Fibroblast of pulmonary artery (primary cell): ENCODE measurements around the gene KCNA10.

Experiments
- DNase-seq: peaks from one replicate; pipeline ENCODE4 v3.0.0-alpha.2; 2010; ENCODE audit warnings: low read depth
- H3K4me3 ChIP-seq: replicated peaks from 2 replicates; pipeline ENCODE4 v1.5.1; 2011; ENCODE audit warnings: low read depth, mild to moderate bottlenecking, control low read depth, low read length, moderate library complexity
- TF ChIP-seq, protein P1 (sequence below): IDR thresholded peaks from 2 replicates; pipeline ENCODE4 v1.5.1; 2011; ENCODE audit warnings: mild to moderate bottlenecking, control low read depth, low read length, inconsistent platforms; ENCODE audit errors: missing control alignments

KCNA10 gene

DNA sequence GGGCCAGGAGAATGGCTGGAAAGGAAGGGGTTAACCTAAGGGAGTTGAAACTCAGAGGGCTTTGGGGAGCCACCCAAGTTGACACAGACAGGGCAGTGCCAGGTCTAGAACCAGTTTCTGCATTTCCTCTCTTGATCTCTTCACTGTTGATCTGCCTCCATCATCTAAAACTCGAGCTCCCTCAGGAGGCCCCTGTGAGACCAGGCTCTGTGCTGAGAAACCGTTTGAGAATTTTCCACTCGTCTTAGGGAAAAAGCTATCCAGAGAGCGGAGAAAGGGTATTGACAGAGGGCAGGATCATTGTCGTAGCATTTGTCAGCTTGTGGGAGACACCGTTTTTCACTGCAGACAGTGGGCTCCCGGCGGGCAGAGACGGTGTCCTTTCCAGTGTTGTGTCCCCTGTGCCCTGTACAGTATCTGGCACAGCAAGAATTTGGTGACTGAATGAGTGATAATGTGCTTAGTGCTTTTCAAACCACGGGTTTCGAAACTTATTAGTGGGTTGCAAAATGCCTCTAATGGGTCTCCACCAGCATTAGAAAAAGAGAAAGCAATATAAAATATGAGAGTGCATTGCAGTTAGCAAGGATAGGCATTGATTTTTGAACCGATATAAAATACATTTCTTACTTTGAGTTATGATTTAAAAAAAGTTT lies 36.9 kb downstream of the KCNA10 start:
- DNase-seq, result no peak
- H3K4me3 ChIP-seq, result no peak overlapping the region
- TF ChIP-seq, protein P1, sequence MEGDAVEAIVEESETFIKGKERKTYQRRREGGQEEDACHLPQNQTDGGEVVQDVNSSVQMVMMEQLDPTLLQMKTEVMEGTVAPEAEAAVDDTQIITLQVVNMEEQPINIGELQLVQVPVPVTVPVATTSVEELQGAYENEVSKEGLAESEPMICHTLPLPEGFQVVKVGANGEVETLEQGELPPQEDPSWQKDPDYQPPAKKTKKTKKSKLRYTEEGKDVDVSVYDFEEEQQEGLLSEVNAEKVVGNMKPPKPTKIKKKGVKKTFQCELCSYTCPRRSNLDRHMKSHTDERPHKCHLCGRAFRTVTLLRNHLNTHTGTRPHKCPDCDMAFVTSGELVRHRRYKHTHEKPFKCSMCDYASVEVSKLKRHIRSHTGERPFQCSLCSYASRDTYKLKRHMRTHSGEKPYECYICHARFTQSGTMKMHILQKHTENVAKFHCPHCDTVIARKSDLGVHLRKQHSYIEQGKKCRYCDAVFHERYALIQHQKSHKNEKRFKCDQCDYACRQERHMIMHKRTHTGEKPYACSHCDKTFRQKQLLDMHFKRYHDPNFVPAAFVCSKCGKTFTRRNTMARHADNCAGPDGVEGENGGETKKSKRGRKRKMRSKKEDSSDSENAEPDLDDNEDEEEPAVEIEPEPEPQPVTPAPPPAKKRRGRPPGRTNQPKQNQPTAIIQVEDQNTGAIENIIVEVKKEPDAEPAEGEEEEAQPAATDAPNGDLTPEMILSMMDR, result no peak

DNA sequence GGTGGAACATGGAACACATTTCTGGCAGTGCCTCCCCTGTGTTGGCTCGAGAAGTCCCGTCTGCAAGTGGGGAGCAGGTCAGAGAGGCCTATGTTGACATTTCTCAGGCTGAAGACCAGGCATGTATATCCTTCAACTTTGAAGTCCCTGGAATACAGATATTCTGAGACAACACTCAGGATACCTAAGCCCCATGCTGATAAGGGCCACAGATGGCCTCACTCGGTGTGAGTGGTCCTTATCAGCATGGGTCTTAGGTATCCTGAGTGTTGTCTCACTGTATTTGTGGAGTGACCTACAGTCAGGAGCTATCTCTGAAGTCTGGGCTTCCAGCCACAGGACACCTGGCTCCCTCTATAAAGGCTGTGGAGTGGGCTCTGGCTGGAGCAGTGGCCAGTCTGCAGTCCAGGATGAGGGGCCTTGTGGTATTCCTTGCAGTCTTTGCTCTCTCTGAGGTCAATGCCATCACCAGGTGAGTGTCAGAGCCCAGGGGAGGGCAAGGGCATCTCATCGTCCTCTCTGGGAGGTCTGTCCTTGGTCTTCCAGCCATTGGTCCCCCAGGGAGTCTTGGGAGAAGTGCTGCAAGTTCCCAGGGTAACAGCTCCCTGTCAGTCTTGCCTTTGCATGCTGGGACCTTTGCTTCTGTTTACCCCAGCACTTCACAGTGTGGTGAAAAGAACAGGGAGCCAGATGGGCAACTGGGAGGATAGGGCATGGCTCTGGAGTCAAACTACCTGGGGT lies 38.4 kb downstream of the KCNA10 start:
- DNase-seq, result no peak
- no peak overlapping the region for H3K4me3 ChIP-seq
- TF ChIP-seq, protein P1, result no peak

DNA sequence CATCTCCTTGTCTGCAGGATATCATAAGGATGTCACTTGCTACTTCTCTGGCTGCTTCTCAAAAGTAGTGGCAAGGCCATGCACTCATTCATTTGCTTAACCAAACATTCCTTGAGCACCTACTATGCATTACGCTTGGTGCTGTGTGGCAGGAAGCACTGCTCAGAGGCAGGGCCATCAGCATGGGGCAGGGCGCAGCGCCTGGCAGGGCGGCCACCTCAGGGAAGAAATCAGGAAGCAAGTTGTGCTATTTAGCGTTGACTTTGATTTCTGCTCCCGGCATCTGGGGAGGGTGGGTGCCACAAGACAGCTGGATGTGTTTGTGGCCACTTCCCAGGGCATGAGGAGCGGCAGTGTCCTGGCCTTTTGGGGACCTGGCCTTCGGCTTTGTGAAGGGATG lies 40.1 kb downstream of the KCNA10 start:
- TF ChIP-seq, protein P1, result no peak
- no peak overlapping the region for H3K4me3 ChIP-seq
- no peak for DNase-seq

DNA sequence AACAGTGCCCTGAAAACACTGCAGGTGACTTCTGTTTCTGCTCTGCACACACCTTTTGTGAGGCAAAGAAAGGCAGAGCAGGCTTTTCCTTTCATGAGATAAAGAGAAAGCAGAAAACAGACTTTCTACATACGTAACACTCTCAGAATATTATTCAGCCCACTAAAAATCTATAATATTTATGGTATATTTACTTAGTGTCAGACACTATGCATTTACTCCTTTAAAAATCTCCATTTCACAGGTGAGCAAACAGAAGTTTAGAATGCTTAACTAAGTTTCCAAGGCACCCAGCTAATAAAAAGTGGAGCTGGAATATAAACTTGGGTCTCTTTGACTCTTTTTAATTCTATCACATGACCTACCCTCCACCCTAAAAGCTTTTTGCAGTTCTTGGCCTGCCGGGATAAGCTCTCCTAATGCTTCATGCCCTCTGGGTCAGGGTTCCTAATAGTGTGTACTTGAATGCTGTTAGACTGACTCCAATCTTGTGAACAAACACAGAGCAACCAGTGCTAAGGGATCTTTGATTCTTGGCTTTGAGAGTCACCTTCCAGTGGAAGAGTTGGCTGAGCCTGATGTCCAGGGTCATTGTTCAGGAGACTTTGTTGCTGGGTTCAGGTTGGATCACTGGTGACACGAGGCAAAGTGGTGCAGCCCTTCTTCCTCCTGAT lies 40.9 kb downstream of the KCNA10 start:
- no peak for DNase-seq
- TF ChIP-seq, protein P1, result no peak
- H3K4me3 ChIP-seq, result no peak overlapping the region

DNA sequence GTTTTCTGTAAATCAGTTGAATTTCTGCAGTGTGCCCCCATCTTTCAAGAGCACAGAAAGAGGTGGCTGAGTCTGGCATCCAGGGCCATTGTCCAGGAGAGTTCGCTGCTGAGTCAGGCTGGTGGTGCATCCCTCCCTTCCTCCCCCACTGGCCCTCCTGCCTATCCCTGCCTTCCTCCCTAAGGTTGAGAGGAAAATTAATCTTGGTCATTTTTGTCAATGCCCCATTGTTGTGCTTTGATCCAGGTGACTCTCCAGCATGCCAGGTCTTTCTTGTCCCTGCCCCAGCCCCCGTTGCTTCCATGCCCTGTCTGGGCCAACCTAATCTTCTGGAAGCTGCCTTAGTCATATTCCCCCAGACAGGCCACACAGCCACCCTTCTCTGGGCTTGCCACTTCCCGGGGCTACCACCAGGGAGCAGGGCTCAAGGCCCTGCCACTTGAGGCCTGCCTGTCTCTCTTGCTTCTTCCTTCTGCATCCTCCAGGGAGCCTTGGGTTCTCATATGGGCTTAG lies 41.5 kb downstream of the KCNA10 start:
- no peak for DNase-seq
- no peak overlapping the region for H3K4me3 ChIP-seq
- TF ChIP-seq, protein P1, result peak; percentile 25

DNA sequence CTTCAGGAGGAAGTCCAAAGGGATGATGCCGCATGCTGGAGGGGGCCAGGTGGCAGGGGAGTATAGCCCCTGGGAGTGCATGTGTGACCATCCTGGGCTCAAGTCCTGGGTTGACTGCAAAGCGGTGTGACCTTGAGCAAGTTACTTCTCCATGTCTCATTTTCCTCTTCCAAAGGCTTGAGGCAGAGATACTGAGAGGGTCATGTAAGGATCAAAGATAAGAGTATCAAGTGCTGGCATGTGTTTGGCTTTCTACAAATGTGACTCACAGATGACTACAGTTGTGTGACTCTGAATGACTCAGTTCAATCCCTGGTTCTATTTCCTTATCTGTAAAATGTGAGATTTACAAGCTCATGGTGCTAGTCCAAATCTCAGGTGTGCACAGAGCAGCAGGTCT lies 41.9 kb downstream of the KCNA10 start:
- H3K4me3 ChIP-seq, result no peak overlapping the region
- TF ChIP-seq, protein P1, result no peak
- peak; percentile 48 for DNase-seq
